K562 (cell line): ENCODE results near the gene MACF1. TPM values are rescaled to one million over a fixed set of nuclear protein-coding genes. Genes with fewer than 3 reads are reported as not detected.

Experiments used
- ATAC-seq: fragments of 200-7000 bp; cut with Tn5 transposase; 3 replicates; pipeline ENCODE4 v1.9.1; 2020; ENCODE audit warnings: moderate library complexity
- BruUV-seq: library from RNA; stranded (reverse); fragments of 400-500 nt; replicated peaks from 2 replicates; lab custom pipeline; 2021; lab: Mats Ljungman, UMichigan
- CTCF ChIA-PET: fragments of 300-600 bp; formaldehyde crosslinking; extraction: SDS; loops from one replicate; lab custom pipeline; 2021; ENCODE audit warnings: low intra/inter-chr PET ratio; lab: Yijun Ruan, JAX
- POLR2A ChIA-PET: fragments of 300-600, 350-650 bp; sonication (Branson Sonifier 250); formaldehyde crosslinking; extraction: SDS; loops from one replicate; lab custom pipeline; 2021; ENCODE audit warnings: antibody characterized with exemption, inconsistent platforms; lab: Yijun Ruan, JAX
- DNase-seq, 4 experiments: peaks; one replicate each; pipeline versions ENCODE4 v3.0.0 to v3.0.0-alpha.2; 2011 to 2018; ENCODE audit warnings: low spot score in 3 of 4, mixed read lengths in 3 of 4; ENCODE audit errors: extremely low read depth in 1 of 4
- FAIRE-seq: peaks from 2 replicates; lab custom pipeline; 2011; peaks lifted over from hg19 to GRCh38; lab: Jason Lieb, UNC
- H2AFZ ChIP-seq: 2 replicates; pipeline ENCODE4 v1.6.0; 2011; ENCODE audit warnings: low read depth, low read length, control low read depth, inconsistent platforms
- H3K27ac ChIP-seq: fragments of 200-600 bp; 3 replicates; pipeline ENCODE4 v1.8.0; 2011; ENCODE audit warnings: low read depth, mild to moderate bottlenecking, control low read depth, inconsistent platforms, low read length, moderate library complexity, mixed read lengths; ENCODE audit errors: extremely low read depth
- H3K27me3 ChIP-seq, 2 experiments: fragments of 300-600 bp in 1 of 2; 2 replicates in 1 of 2; 3 replicates in 1 of 2; pipeline versions ENCODE4 v1.6.0 to v1.8.0; 2011; ENCODE audit warnings: inconsistent platforms in 2 of 2, low read length in 2 of 2, mild to moderate bottlenecking in 1 of 2, mixed read lengths in 1 of 2, moderate library complexity in 1 of 2; ENCODE audit not compliant: control insufficient read depth in 2 of 2, insufficient read depth in 2 of 2
- H3K36me3 ChIP-seq: fragments of 300-600 bp; 3 replicates; pipeline ENCODE4 v1.8.0; 2011; ENCODE audit warnings: mild to moderate bottlenecking, low read length, inconsistent platforms; ENCODE audit not compliant: control insufficient read depth, insufficient read depth
- H3K4me1 ChIP-seq, 2 experiments: fragments of 200-600 bp in 1 of 2; replicated peaks in 1 of 2; 2 replicates in 1 of 2; 3 replicates in 1 of 2; pipeline versions ENCODE4 v1.5.1 to v1.8.0; 2011; ENCODE audit warnings: inconsistent platforms in 2 of 2, low read length in 2 of 2, mild to moderate bottlenecking in 1 of 2, mixed read lengths in 1 of 2, moderate library complexity in 1 of 2; ENCODE audit not compliant: control insufficient read depth in 2 of 2, insufficient read depth in 2 of 2
- H3K4me2 ChIP-seq: 2 replicates; pipeline ENCODE4 v1.6.1; 2011; ENCODE audit warnings: low read length, control low read depth, inconsistent platforms, mixed read lengths; ENCODE audit not compliant: insufficient read depth
- H3K4me3 ChIP-seq: fragments of 200-600 bp; sonication (generic), shearing (Covaris generic); 2 replicates; pipeline ENCODE4 v1.5.1; 2016; ENCODE audit warnings: control low read depth, inconsistent platforms
- H3K79me2 ChIP-seq: fragments of 200-600 bp; 3 replicates; pipeline ENCODE4 v1.8.0; 2011; ENCODE audit warnings: low read length, inconsistent platforms; ENCODE audit not compliant: control insufficient read depth, insufficient read depth
- H3K9ac ChIP-seq, 2 experiments: 2 replicates each; pipeline versions ENCODE4 v1.6.0 to v1.6.1; 2011; ENCODE audit warnings: low read depth in 2 of 2, low read length in 2 of 2, control low read depth in 1 of 2, inconsistent platforms in 1 of 2, mild to moderate bottlenecking in 1 of 2, mixed read lengths in 1 of 2; ENCODE audit not compliant: insufficient read depth in 1 of 2
- H3K9me1 ChIP-seq: one replicate; pipeline ENCODE4 v1.6.0; 2011; ENCODE audit warnings: inconsistent platforms, mild to moderate bottlenecking, low read length, moderate library complexity; ENCODE audit not compliant: control insufficient read depth, insufficient read depth
- H3K9me3 ChIP-seq: replicated peaks from 2 replicates; pipeline ENCODE4 v1.5.1; 2011; ENCODE audit warnings: low read depth, low read length, inconsistent platforms; ENCODE audit not compliant: control insufficient read depth, insufficient read depth
- H4K20me1 ChIP-seq: replicated peaks from 2 replicates; pipeline ENCODE4 v1.6.1; 2011; ENCODE audit warnings: low read length, inconsistent platforms, mixed read lengths; ENCODE audit not compliant: control insufficient read depth, insufficient read depth
- DMBX1 ChIP-seq: fragments of 250-450 bp; sonication (Bioruptor Pico); IDR thresholded peaks from 2 replicates; pipeline ENCODE4 v1.8.0; 2022; ENCODE audit warnings: inconsistent platforms, mild to moderate bottlenecking, moderate library complexity, borderline replicate concordance
- ESRRA ChIP-seq: fragments of 450-650 bp; IDR thresholded peaks from 2 replicates; pipeline ENCODE4 v1.6.1; 2014; ENCODE audit warnings: low read depth, mild to moderate bottlenecking, moderate library complexity, borderline replicate concordance
- GABPB1 ChIP-seq: sonication (generic); formaldehyde crosslinking; IDR thresholded peaks from 2 replicates; pipeline ENCODE4 v1.8.0; 2022; ENCODE audit warnings: mild to moderate bottlenecking, missing genetic modification reagents
- MIER1 ChIP-seq: fragments of 450-650 bp; IDR thresholded peaks from 2 replicates; pipeline ENCODE4 v1.6.1; 2016; ENCODE audit warnings: antibody characterized with exemption, mild to moderate bottlenecking, low read depth
- POLR2B ChIP-seq: fragments of 450-650 bp; IDR thresholded peaks from 2 replicates; pipeline ENCODE4 v1.6.1; 2018; ENCODE audit warnings: low read depth; ENCODE audit not compliant: partially characterized antibody
- SREBF1 ChIP-seq: fragments of 150-350 bp; IDR thresholded peaks from 2 replicates; pipeline ENCODE4 v1.6.1; 2014; ENCODE audit warnings: antibody characterized with exemption, low read depth, low read length, borderline replicate concordance
- ZC3H11A ChIP-seq: IDR thresholded peaks from 2 replicates; pipeline ENCODE4 v1.6.1; 2012; ENCODE audit warnings: low read depth, low read length, improper control_type of control experiment
- ZFP30 ChIP-seq: fragments of 250-450 bp; sonication (Bioruptor Pico); IDR thresholded peaks from 2 replicates; pipeline ENCODE4 v1.8.0; 2022; ENCODE audit warnings: moderate library complexity, mild to moderate bottlenecking, inconsistent platforms, borderline replicate concordance
- ZNF217 ChIP-seq: sonication (generic); formaldehyde crosslinking; IDR thresholded peaks from 2 replicates; pipeline ENCODE4 v1.8.0; 2022; ENCODE audit warnings: mild to moderate bottlenecking, missing genetic modification reagents
- ZNF384 ChIP-seq: IDR thresholded peaks from 2 replicates; pipeline ENCODE4 v1.6.1; 2012; ENCODE audit warnings: low read depth, low read length, improper control_type of control experiment
- ZNF584 ChIP-seq: fragments of 200-800 bp; sonication (Bioruptor generic); IDR thresholded peaks from 2 replicates; pipeline ENCODE4 v1.6.1; 2016; ENCODE audit warnings: low read depth, mild to moderate bottlenecking, missing genetic modification characterization, missing compliant biosample characterization
- WGBS: fragments of 100-300 bp; shearing (Covaris generic); methylation state at CpG from one replicate; pipeline ENCODE4 v1.1.6; 2016; ENCODE audit warnings: low coverage, mixed read lengths; ENCODE audit not compliant: insufficient coverage; ENCODE audit errors: missing lambda C conversion rate; 5-methylcytosine and 5-hydroxymethylcytosine counted together
- in situ Hi-C: fragments of 300-500 bp; cut with MboI; formaldehyde crosslinking; loops from 4 replicates; pipeline ENCODE4 v1.15.0; 2018; ENCODE audit warnings: inconsistent platforms, mixed read lengths
- intact Hi-C: fragments of 100-400 bp; cut with micrococcal nuclease; formaldehyde crosslinking; loops from 2 replicates; pipeline ENCODE4 v1.14.2; 2022
- polyA plus RNA-seq, 8 experiments: library from polyadenylated mRNA; depleted of rRNA in 4 of 8; stranded (reverse) in 5 of 8; unstranded in 3 of 8; fragments of >200 nt; fragmentation: Nextera tagmentation in 2 of 8; fragmentation: Illumina TruSeq in 1 of 8; extraction: Ambion mirVana in 2 of 8; extraction: Trizol in 1 of 8; gene quantifications; 2 replicates each; pipeline versions ENCODE4 v1.2.1 to v1.2.3, GENCODE V29; 2011 to 2014; ENCODE audit warnings: inconsistent platforms in 1 of 8, missing spikeins in 1 of 8
- total RNA-seq, 7 experiments: library from RNA; depleted of rRNA in 6 of 7; stranded (reverse); fragments of >200 nt in 6 of 7; fragmentation: Illumina TruSeq in 2 of 7; extraction: Trizol in 2 of 7; gene quantifications; 2 replicates each; pipeline versions ENCODE4 v1.2.1 to v1.2.3, GENCODE V29; 2011 to 2021; ENCODE audit warnings: low replicate concordance in 1 of 7
- TF ChIP-seq, protein P1 (sequence below): fragments of 450-650 bp; IDR thresholded peaks from 2 replicates; pipeline ENCODE4 v1.6.1; 2017; ENCODE audit warnings: mild to moderate bottlenecking, moderate library complexity

Gene MACF1
- total and polyA plus RNA-seq, 9 of the 15 experiments (the other 6 are each of a cell fraction or from before 2014, with no cell fraction given) = 13.2 to 232 (median 112) TPM

DNA sequence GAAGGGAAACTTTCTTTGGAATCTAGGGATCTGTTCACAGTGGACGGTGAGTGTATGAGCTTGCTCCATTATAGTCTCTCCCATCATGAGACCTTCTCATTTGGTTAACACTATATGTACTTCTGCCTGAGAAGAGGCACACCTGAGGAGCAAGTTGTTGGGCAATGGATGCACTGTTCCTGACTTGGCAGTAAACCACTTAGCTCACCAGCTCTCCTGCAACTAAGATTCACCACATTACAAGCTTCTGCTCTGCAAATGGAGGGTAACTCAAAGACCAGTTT is 10.2 kb downstream of the MACF1 start:
- H4K20me1 ChIP-seq = peaks cover 10% of the 10 kb centered on the region
- H3K4me3 ChIP-seq = peak overlapping the region; percentile 36; the same call in 1 of the 2 replicates
- peaks cover 6% of the 10 kb centered on the region; the same call in 1 of the 3 replicates for H3K36me3 ChIP-seq
- H3K4me2 ChIP-seq = peak overlapping the region; percentile 70
- BruUV-seq = no TSS peak
- no peaks in the 10 kb centered on the region; a peak in 1 of 5 replicates for H3K27me3 ChIP-seq
- no peak for FAIRE-seq
- H2AFZ ChIP-seq = peak overlapping the region; percentile 67; the same call in 1 of the 2 replicates
- POLR2A ChIA-PET = interaction anchor here (0.6 to 5.6 kb wide), 16 partner anchors 9 to 1732 kb away, joined by 3 to 61 read pairs (median 4); partner anchors contain the start of gene MACF1
- H3K79me2 ChIP-seq = peaks cover 83% of the 10 kb centered on the region
- H3K9me1 ChIP-seq = no peaks in the 10 kb centered on the region
- 0% methylated on average over 1 of the region's 1 CpG for WGBS
- no peaks in the 10 kb centered on the region for H3K9me3 ChIP-seq
- TF ChIP-seq ZNF584 (CRISPR knock-in tag) (0 out of 2 replicates have a peak, but pooled peaks have one; percentile 3), ZNF217 (CRISPR knock-in tag) (no peak)
- CTCF ChIA-PET = no interaction called here
- H3K27ac ChIP-seq = peak overlapping the region; percentile 79
- ATAC-seq = peak; percentile 12
- intact Hi-C loops = no loop called here
- peak overlapping the region; percentile 60 to 86; a peak in 2 of 4 replicates for H3K9ac ChIP-seq
- DNase-seq = no peak
- in situ Hi-C loops = no loop called here
- H3K4me1 ChIP-seq = peaks cover 23 to 57% of the 10 kb centered on the region in 2 experiments

DNA sequence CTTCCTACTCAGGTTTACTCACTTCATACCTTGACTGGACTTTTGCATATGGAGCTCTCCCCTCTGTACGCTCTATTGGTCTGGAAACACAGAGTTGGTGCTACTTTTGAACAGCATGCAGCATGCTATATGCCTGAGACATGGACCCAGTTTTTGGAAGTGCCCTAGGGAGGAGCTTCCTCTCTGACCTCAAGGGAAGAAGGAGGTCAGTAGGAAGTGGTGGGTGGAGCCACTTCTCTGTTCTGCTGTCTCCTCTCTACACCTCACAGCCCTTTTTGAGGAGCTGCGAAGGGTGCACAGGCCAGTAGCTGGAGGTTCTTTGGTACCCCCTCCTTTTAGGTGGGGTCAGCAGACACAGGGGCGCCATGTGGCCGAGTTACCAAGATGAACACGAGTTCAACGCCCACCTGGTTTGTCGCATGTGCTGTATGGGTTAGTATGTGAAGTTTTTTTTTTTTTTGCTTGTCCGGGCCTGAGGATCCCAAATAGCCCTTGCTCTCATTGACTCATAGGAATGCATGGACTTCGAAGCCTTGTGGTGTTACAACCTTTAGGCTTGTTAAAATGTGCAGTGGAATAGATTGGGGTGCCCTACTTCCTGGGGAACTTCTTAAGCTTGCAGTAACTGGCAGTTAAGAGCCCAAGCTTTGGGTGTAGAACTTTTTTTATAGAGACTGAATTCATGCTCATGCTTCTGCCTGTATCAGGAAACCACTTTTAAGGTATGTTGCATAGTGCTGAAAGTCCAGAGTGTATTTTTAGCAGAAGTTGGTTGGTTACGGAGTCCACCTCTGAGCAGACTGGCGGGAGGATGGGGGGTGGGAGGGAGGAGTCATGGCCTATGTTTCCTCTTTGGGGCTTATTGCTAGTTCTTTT is 10.7 kb downstream of the MACF1 start:
- Histone ChIP-seq H3K4me3 (peak overlapping the region; percentile 36), H4K20me1 (peaks cover 10% of the 10 kb centered on the region), H3K4me2 (peak overlapping the region; percentile 70), H3K27me3 (no peaks in the 10 kb centered on the region; a peak in 1 of 5 replicates), H3K36me3 (peaks cover 6% of the 10 kb centered on the region; the same call in 1 of the 3 replicates), H2AFZ (peak overlapping the region; percentile 67), H3K9me1 (no peaks in the 10 kb centered on the region), H3K9ac (peak overlapping the region; percentile 60 to 86; a peak in 3 of 4 replicates), H3K4me1 (peaks cover 23 to 57% of the 10 kb centered on the region in 2 experiments), H3K9me3 (no peaks in the 10 kb centered on the region), H3K79me2 (peaks cover 84% of the 10 kb centered on the region), H3K27ac (peak overlapping the region; percentile 79)
- FAIRE-seq (peak; percentile 84), ATAC-seq (peak; percentile 77), DNase-seq (peak; percentile 59 to 81 (median 64))
- intact Hi-C loops (no loop called here), in situ Hi-C loops (no loop called here)
- ChIA-PET CTCF (no interaction called here), POLR2A (interaction anchor here (0.5 to 5.6 kb wide), 21 partner anchors 8 to 1733 kb away, joined by 3 to 61 read pairs (median 4); partner anchors contain the start of gene MACF1)
- 3% methylated on average over 11 of the region's 11 CpGs for WGBS
- TSS peak; percentile 55 for BruUV-seq
- TF ChIP-seq, protein P1, sequence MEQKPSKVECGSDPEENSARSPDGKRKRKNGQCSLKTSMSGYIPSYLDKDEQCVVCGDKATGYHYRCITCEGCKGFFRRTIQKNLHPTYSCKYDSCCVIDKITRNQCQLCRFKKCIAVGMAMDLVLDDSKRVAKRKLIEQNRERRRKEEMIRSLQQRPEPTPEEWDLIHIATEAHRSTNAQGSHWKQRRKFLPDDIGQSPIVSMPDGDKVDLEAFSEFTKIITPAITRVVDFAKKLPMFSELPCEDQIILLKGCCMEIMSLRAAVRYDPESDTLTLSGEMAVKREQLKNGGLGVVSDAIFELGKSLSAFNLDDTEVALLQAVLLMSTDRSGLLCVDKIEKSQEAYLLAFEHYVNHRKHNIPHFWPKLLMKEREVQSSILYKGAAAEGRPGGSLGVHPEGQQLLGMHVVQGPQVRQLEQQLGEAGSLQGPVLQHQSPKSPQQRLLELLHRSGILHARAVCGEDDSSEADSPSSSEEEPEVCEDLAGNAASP = no peak
- no peak; the same call in 1 of the 2 replicates for TF ChIP-seq ESRRA
- TF ChIP-seq GABPB1 (CRISPR knock-in tag) = 0 out of 2 replicates have a peak, but pooled peaks have one; percentile 12
- peak; percentile 21; the same call in 1 of the 2 replicates for TF ChIP-seq DMBX1 (CRISPR knock-in tag)
- TF ChIP-seq ZNF384 = peak; percentile 64; the same call in 1 of the 2 replicates
- TF ChIP-seq ZC3H11A = no peak
- no peak for TF ChIP-seq ZFP30
- TF ChIP-seq SREBF1 = no peak
- TF ChIP-seq POLR2B = peak; percentile 22
- TF ChIP-seq MIER1 = no peak
